CD8-positive, alpha-beta memory T cell (primary cell): ENCODE measurements around the gene GTPBP1. TPM values are rescaled to one million over a fixed set of nuclear protein-coding genes. Genes with fewer than 3 reads are reported as not detected.

Source experiments
- CTCF ChIA-PET: fragments of 350-600 bp; sonication (Branson Sonifier 250); formaldehyde crosslinking; loops from one replicate; lab custom pipeline; 2021; ENCODE audit warnings: antibody characterized with exemption; lab: Charles Lee
- POLR2A ChIA-PET: fragments of 350-600 bp; sonication (Branson Sonifier 250); formaldehyde crosslinking; loops from one replicate; lab custom pipeline; 2021; ENCODE audit warnings: antibody characterized with exemption; lab: Charles Lee
- DNase-seq, 5 donors: peaks; one replicate each; pipeline versions ENCODE4 v3.0.0 to v3.0.0-alpha.2; 2020 to 2022; ENCODE audit warnings: mixed read lengths in 1 of 5
- H3K27ac ChIP-seq: one replicate; pipeline ENCODE4 v1.7.0; 2013; ENCODE audit warnings: low read depth, mild to moderate bottlenecking, low read length, moderate library complexity
- H3K27me3 ChIP-seq: 2 replicates; pipeline ENCODE4 v1.7.0; 2013; ENCODE audit warnings: low read length, mild to moderate bottlenecking; ENCODE audit not compliant: insufficient read depth, poor library complexity, severe bottlenecking
- H3K36me3 ChIP-seq: 2 replicates; pipeline ENCODE4 v1.7.0; 2013; ENCODE audit warnings: mild to moderate bottlenecking, low read length, moderate library complexity; ENCODE audit not compliant: insufficient read depth
- H3K4me1 ChIP-seq: 2 replicates; pipeline ENCODE4 v1.7.0; 2013; ENCODE audit warnings: mild to moderate bottlenecking, low read length, moderate library complexity; ENCODE audit not compliant: insufficient read depth
- H3K4me3 ChIP-seq: 2 replicates; pipeline ENCODE4 v1.7.0; 2013; ENCODE audit warnings: mild to moderate bottlenecking, low read length
- H3K9me3 ChIP-seq: 2 replicates; pipeline ENCODE4 v1.7.0; 2013; ENCODE audit warnings: mild to moderate bottlenecking, low read length
- H3K27ac Mint-ChIP-seq, 8 donors: one replicate each; pipeline ENCODE4 v1.8.0; 2020 to 2021; ENCODE audit warnings: mixed read lengths in 8 of 8, mild to moderate bottlenecking in 6 of 8, inconsistent platforms in 3 of 8, moderate library complexity in 3 of 8
- H3K27me3 Mint-ChIP-seq, 2 donors: one replicate each; pipeline ENCODE4 v1.8.0; 2020 to 2021; ENCODE audit warnings: mixed read lengths in 2 of 2, mild to moderate bottlenecking in 1 of 2, moderate library complexity in 1 of 2
- H3K36me3 Mint-ChIP-seq, 3 donors: one replicate each; pipeline ENCODE4 v1.8.0; 2020 to 2021; ENCODE audit warnings: mixed read lengths in 3 of 3, inconsistent platforms in 1 of 3, mild to moderate bottlenecking in 1 of 3
- H3K4me1 Mint-ChIP-seq, 3 donors: one replicate each; pipeline ENCODE4 v1.8.0; 2020 to 2021; ENCODE audit warnings: mixed read lengths in 3 of 3, inconsistent platforms in 1 of 3, mild to moderate bottlenecking in 1 of 3
- H3K4me3 Mint-ChIP-seq, 7 donors: one replicate each; pipeline ENCODE4 v1.8.0; 2020 to 2021; ENCODE audit warnings: mixed read lengths in 7 of 7, mild to moderate bottlenecking in 6 of 7, moderate library complexity in 4 of 7, inconsistent platforms in 2 of 7
- H3K9me3 Mint-ChIP-seq, 5 donors: one replicate each; pipeline ENCODE4 v1.8.0; 2020 to 2022; ENCODE audit warnings: mixed read lengths in 5 of 5, mild to moderate bottlenecking in 3 of 5, moderate library complexity in 2 of 5, inconsistent platforms in 1 of 5
- polyA plus RNA-seq: library from polyadenylated mRNA; unstranded; fragments of 300-500 nt; fragmentation: Illumina TruSeq; gene quantifications from one replicate; pipeline ENCODE4 v1.2.3, GENCODE V29; 2021
- total RNA-seq, 2 experiments: library from RNA; stranded (reverse); gene quantifications; one replicate each; pipeline ENCODE4 v1.2.3, GENCODE V29; 2021

Gene GTPBP1
- total and polyA plus RNA-seq, 3 experiments from 2014 or later = 28.2 to 63.7 (median 62.7) TPM

- Mint-ChIP-seq H3K27ac (peak overlapping the region; percentile 81 to 100 (median 98)), H3K27me3 (peaks cover 0 to 8% of the 10 kb centered on the region in 2 donors), H3K4me3 (peak overlapping the region; percentile 93 to 100 (median 99)), H3K4me1 (peaks cover 63 to 68% (median 67%) of the 10 kb centered on the region in 3 donors), H3K36me3 (peaks cover 16 to 48% (median 30%) of the 10 kb centered on the region in 3 donors), H3K9me3 (peaks cover 0 to 2% (median 0%) of the 10 kb centered on the region in 5 donors)
- H3K36me3 ChIP-seq = peaks cover 31% of the 10 kb centered on the region
- H3K4me3 ChIP-seq = peak overlapping the region; percentile 98
- H3K27ac ChIP-seq = peak overlapping the region; percentile 70
- peak in 4 of 5 donors; percentile 40 to 71 (median 60) for DNase-seq
- H3K27me3 ChIP-seq = no peaks in the 10 kb centered on the region
- H3K9me3 ChIP-seq = no peaks in the 10 kb centered on the region
- ChIA-PET POLR2A (interaction anchor here (0.6 to 13.0 kb wide), 7 partner anchors 9 to 1155 kb away, joined by 3 to 275 read pairs (median 4); partner anchors contain the start of gene GTPBP1), CTCF (interaction anchor here (1.5 to 5.0 kb wide), 4 partner anchors 12 to 88 kb away, joined by 4 to 38 read pairs (median 20); no protein-coding TSS in a partner anchor)
- H3K4me1 ChIP-seq = peaks cover 64% of the 10 kb centered on the region
Observed at GRCh38 chr22:38755155-38755910, 49.6 kb downstream of the GTPBP1 start.

GRCh38 chr22:38755911-38756532 lies 50.3 kb downstream of the GTPBP1 start, which contains the start of gene SUN2:
TSS of gene SUN2 (minus strand) at chr22:38755998. CDS start at chr22:38752628, 3,370 bp downstream.
- peak within 1 kb of the TSS; percentile 81 to 100 (median 98) for H3K27ac Mint-ChIP-seq
- peaks cover 24% of the 10 kb centered on the region for H3K36me3 ChIP-seq
- peaks cover 0 to 2% (median 0%) of the 10 kb centered on the region in 5 donors for H3K9me3 Mint-ChIP-seq
- no peaks in the 10 kb centered on the region for H3K9me3 ChIP-seq
- ChIA-PET CTCF (interaction anchor here (1.0 to 5.0 kb wide), 6 partner anchors 8 to 87 kb away, joined by 3 to 38 read pairs (median 8); no protein-coding TSS in a partner anchor), POLR2A (interaction anchor here (0.6 to 13.0 kb wide), 4 partner anchors 10 to 1154 kb away, joined by 3 to 275 read pairs (median 9); no protein-coding TSS in a partner anchor)
- DNase-seq = peak; percentile 91 to 96 (median 95)
- peaks cover 57% of the 10 kb centered on the region for H3K4me1 ChIP-seq
- H3K27ac ChIP-seq = peak within 1 kb of the TSS; percentile 70
- no peaks in the 10 kb centered on the region for H3K27me3 ChIP-seq
- H3K27me3 Mint-ChIP-seq = peaks cover 0 to 8% of the 10 kb centered on the region in 2 donors
- H3K4me1 Mint-ChIP-seq = peaks cover 59 to 65% (median 63%) of the 10 kb centered on the region in 3 donors
- H3K36me3 Mint-ChIP-seq = peaks cover 16 to 42% (median 29%) of the 10 kb centered on the region in 3 donors
- peak within 1 kb of the TSS; percentile 98 for H3K4me3 ChIP-seq
- peak within 1 kb of the TSS; percentile 93 to 100 (median 99) for H3K4me3 Mint-ChIP-seq

- peak overlapping the region; percentile 86 to 97 (median 95) for H3K4me3 Mint-ChIP-seq
- Histone ChIP-seq H3K9me3 (no peaks in the 10 kb centered on the region), H3K27me3 (no peaks in the 10 kb centered on the region), H3K4me3 (peak overlapping the region; percentile 77), H3K36me3 (peaks cover 18% of the 10 kb centered on the region), H3K4me1 (peaks cover 50% of the 10 kb centered on the region), H3K27ac (peak overlapping the region; percentile 67)
- DNase-seq = no peak
- POLR2A ChIA-PET = interaction anchor here (0.6 to 13.0 kb wide), 4 partner anchors 11 to 40 kb away, joined by 3 to 275 read pairs (median 9); no protein-coding TSS in a partner anchor
- CTCF ChIA-PET = interaction anchor here (1.0 to 5.0 kb wide), 5 partner anchors 9 to 31 kb away, joined by 3 to 38 read pairs (median 7); no protein-coding TSS in a partner anchor
- H3K27ac Mint-ChIP-seq = peak overlapping the region; percentile 80 to 98 (median 94)
- H3K27me3 Mint-ChIP-seq = peaks cover 0 to 3% of the 10 kb centered on the region in 2 donors
- H3K36me3 Mint-ChIP-seq = peaks cover 11 to 33% (median 22%) of the 10 kb centered on the region in 3 donors
- peaks cover 0 to 2% (median 0%) of the 10 kb centered on the region in 5 donors for H3K9me3 Mint-ChIP-seq
- peaks cover 50 to 57% (median 54%) of the 10 kb centered on the region in 3 donors for H3K4me1 Mint-ChIP-seq
Observed at GRCh38 chr22:38756711-38757463, 51.1 kb downstream of the GTPBP1 start.

- peaks cover 10 to 28% (median 17%) of the 10 kb centered on the region in 3 donors for H3K36me3 Mint-ChIP-seq
- H3K4me3 Mint-ChIP-seq = peak overlapping the region; percentile 86 to 97 (median 95)
- no peaks in the 10 kb centered on the region for H3K27me3 ChIP-seq
- H3K27ac ChIP-seq = no peak overlapping the region
- ChIA-PET POLR2A (interaction anchor here (13.0 kb wide), 1 partner anchor 20 kb away, joined by 275 read pairs; no protein-coding TSS in a partner anchor), CTCF (interaction anchor here (1.6 to 5.0 kb wide), 4 partner anchors 9 to 86 kb away, joined by 7 to 38 read pairs (median 21); no protein-coding TSS in a partner anchor)
- H3K36me3 ChIP-seq = peaks cover 16% of the 10 kb centered on the region
- H3K27ac Mint-ChIP-seq = peak overlapping the region; percentile 70 to 98 (median 92)
- peaks cover 45% of the 10 kb centered on the region for H3K4me1 ChIP-seq
- peaks cover 0 to 1% of the 10 kb centered on the region in 2 donors for H3K27me3 Mint-ChIP-seq
- no peaks in the 10 kb centered on the region for H3K9me3 ChIP-seq
- DNase-seq = no peak
- peak overlapping the region; percentile 77 for H3K4me3 ChIP-seq
- peaks cover 0 to 2% (median 0%) of the 10 kb centered on the region in 5 donors for H3K9me3 Mint-ChIP-seq
- H3K4me1 Mint-ChIP-seq = peaks cover 46 to 51% (median 49%) of the 10 kb centered on the region in 3 donors
Observed at GRCh38 chr22:38757464-38757757, 51.7 kb downstream of the GTPBP1 start.

- Histone ChIP-seq H3K9me3 (no peaks in the 10 kb centered on the region), H3K27ac (no peak overlapping the region), H3K4me3 (no peak overlapping the region), H3K4me1 (peaks cover 35% of the 10 kb centered on the region), H3K36me3 (peaks cover 10% of the 10 kb centered on the region), H3K27me3 (no peaks in the 10 kb centered on the region)
- peaks cover 0 to 2% (median 0%) of the 10 kb centered on the region in 5 donors for H3K9me3 Mint-ChIP-seq
- peak; percentile 27 to 90 (median 61) for DNase-seq
- ChIA-PET CTCF (interaction anchor here (1.2 to 5.0 kb wide), 6 partner anchors 9 to 111 kb away, joined by 3 to 38 read pairs (median 7); partner anchors contain the start of gene GTPBP1), POLR2A (interaction anchor here (0.6 to 2.8 kb wide), 5 partner anchors 11 to 298 kb away, joined by 3 to 16 read pairs (median 4); no protein-coding TSS in a partner anchor)
- H3K27ac Mint-ChIP-seq = peak overlapping the region; percentile 79 to 98 (median 93)
- peaks cover 39 to 44% (median 40%) of the 10 kb centered on the region in 3 donors for H3K4me1 Mint-ChIP-seq
- peak overlapping the region; percentile 43 to 96 (median 78) for H3K4me3 Mint-ChIP-seq
- peaks cover 8 to 21% (median 16%) of the 10 kb centered on the region in 3 donors for H3K36me3 Mint-ChIP-seq
- H3K27me3 Mint-ChIP-seq = no peaks in the 10 kb centered on the region
Observed at GRCh38 chr22:38758276-38758945, 52.7 kb downstream of the GTPBP1 start.

GRCh38 chr22:38759005-38759404 lies 53.3 kb downstream of the GTPBP1 start:
- no peaks in the 10 kb centered on the region for H3K9me3 ChIP-seq
- peak overlapping the region; percentile 15 to 96 (median 75) for H3K4me3 Mint-ChIP-seq
- ChIA-PET POLR2A (interaction anchor here (0.9 to 2.8 kb wide), 4 partner anchors 11 to 34 kb away, joined by 3 to 16 read pairs (median 7); no protein-coding TSS in a partner anchor), CTCF (interaction anchor here (1.2 to 5.0 kb wide), 6 partner anchors 9 to 111 kb away, joined by 3 to 38 read pairs (median 7); partner anchors contain the start of gene GTPBP1)
- H3K9me3 Mint-ChIP-seq = peaks cover 0 to 2% (median 0%) of the 10 kb centered on the region in 5 donors
- H3K27me3 ChIP-seq = no peaks in the 10 kb centered on the region
- DNase-seq = no peak
- peaks cover 5 to 15% (median 10%) of the 10 kb centered on the region in 3 donors for H3K36me3 Mint-ChIP-seq
- no peak overlapping the region for H3K4me3 ChIP-seq
- peaks cover 4% of the 10 kb centered on the region for H3K36me3 ChIP-seq
- H3K27me3 Mint-ChIP-seq = no peaks in the 10 kb centered on the region
- peak overlapping the region in 7 of 8 donors; percentile 50 to 98 (median 89) for H3K27ac Mint-ChIP-seq
- H3K4me1 Mint-ChIP-seq = peaks cover 33 to 38% (median 35%) of the 10 kb centered on the region in 3 donors
- peaks cover 29% of the 10 kb centered on the region for H3K4me1 ChIP-seq
- no peak overlapping the region for H3K27ac ChIP-seq
